CD8-positive, alpha-beta memory T cell (primary cell): ENCODE results near the gene IARS1. TPM values are rescaled to one million over a fixed set of nuclear protein-coding genes. Genes with fewer than 3 reads are reported as not detected.

Source experiments
- CTCF ChIA-PET: fragments of 350-600 bp; sonication (Branson Sonifier 250); formaldehyde crosslinking; loops from one replicate; lab custom pipeline; 2021; ENCODE audit warnings: antibody characterized with exemption; lab: Charles Lee
- POLR2A ChIA-PET: fragments of 350-600 bp; sonication (Branson Sonifier 250); formaldehyde crosslinking; loops from one replicate; lab custom pipeline; 2021; ENCODE audit warnings: antibody characterized with exemption; lab: Charles Lee
- DNase-seq, 5 donors: peaks; one replicate each; pipeline versions ENCODE4 v3.0.0 to v3.0.0-alpha.2; 2020 to 2022; ENCODE audit warnings: mixed read lengths in 1 of 5
- H3K27ac ChIP-seq: one replicate; pipeline ENCODE4 v1.7.0; 2013; ENCODE audit warnings: low read depth, mild to moderate bottlenecking, low read length, moderate library complexity
- H3K27me3 ChIP-seq: 2 replicates; pipeline ENCODE4 v1.7.0; 2013; ENCODE audit warnings: low read length, mild to moderate bottlenecking; ENCODE audit not compliant: insufficient read depth, poor library complexity, severe bottlenecking
- H3K36me3 ChIP-seq: 2 replicates; pipeline ENCODE4 v1.7.0; 2013; ENCODE audit warnings: mild to moderate bottlenecking, low read length, moderate library complexity; ENCODE audit not compliant: insufficient read depth
- H3K4me1 ChIP-seq: 2 replicates; pipeline ENCODE4 v1.7.0; 2013; ENCODE audit warnings: mild to moderate bottlenecking, low read length, moderate library complexity; ENCODE audit not compliant: insufficient read depth
- H3K4me3 ChIP-seq: 2 replicates; pipeline ENCODE4 v1.7.0; 2013; ENCODE audit warnings: mild to moderate bottlenecking, low read length
- H3K9me3 ChIP-seq: 2 replicates; pipeline ENCODE4 v1.7.0; 2013; ENCODE audit warnings: mild to moderate bottlenecking, low read length
- H3K27ac Mint-ChIP-seq, 8 donors: one replicate each; pipeline ENCODE4 v1.8.0; 2020 to 2021; ENCODE audit warnings: mixed read lengths in 8 of 8, mild to moderate bottlenecking in 6 of 8, inconsistent platforms in 3 of 8, moderate library complexity in 3 of 8
- H3K27me3 Mint-ChIP-seq, 2 donors: one replicate each; pipeline ENCODE4 v1.8.0; 2020 to 2021; ENCODE audit warnings: mixed read lengths in 2 of 2, mild to moderate bottlenecking in 1 of 2, moderate library complexity in 1 of 2
- H3K36me3 Mint-ChIP-seq, 3 donors: one replicate each; pipeline ENCODE4 v1.8.0; 2020 to 2021; ENCODE audit warnings: mixed read lengths in 3 of 3, inconsistent platforms in 1 of 3, mild to moderate bottlenecking in 1 of 3
- H3K4me1 Mint-ChIP-seq, 3 donors: one replicate each; pipeline ENCODE4 v1.8.0; 2020 to 2021; ENCODE audit warnings: mixed read lengths in 3 of 3, inconsistent platforms in 1 of 3, mild to moderate bottlenecking in 1 of 3
- H3K4me3 Mint-ChIP-seq, 7 donors: one replicate each; pipeline ENCODE4 v1.8.0; 2020 to 2021; ENCODE audit warnings: mixed read lengths in 7 of 7, mild to moderate bottlenecking in 6 of 7, moderate library complexity in 4 of 7, inconsistent platforms in 2 of 7
- H3K9me3 Mint-ChIP-seq, 5 donors: one replicate each; pipeline ENCODE4 v1.8.0; 2020 to 2022; ENCODE audit warnings: mixed read lengths in 5 of 5, mild to moderate bottlenecking in 3 of 5, moderate library complexity in 2 of 5, inconsistent platforms in 1 of 5
- polyA plus RNA-seq: library from polyadenylated mRNA; unstranded; fragments of 300-500 nt; fragmentation: Illumina TruSeq; gene quantifications from one replicate; pipeline ENCODE4 v1.2.3, GENCODE V29; 2021
- total RNA-seq, 2 experiments: library from RNA; stranded (reverse); gene quantifications; one replicate each; pipeline ENCODE4 v1.2.3, GENCODE V29; 2021

The IARS1 gene
- total and polyA plus RNA-seq, 3 experiments from 2014 or later, result 60.3 to 230 (median 227) TPM

DNA sequence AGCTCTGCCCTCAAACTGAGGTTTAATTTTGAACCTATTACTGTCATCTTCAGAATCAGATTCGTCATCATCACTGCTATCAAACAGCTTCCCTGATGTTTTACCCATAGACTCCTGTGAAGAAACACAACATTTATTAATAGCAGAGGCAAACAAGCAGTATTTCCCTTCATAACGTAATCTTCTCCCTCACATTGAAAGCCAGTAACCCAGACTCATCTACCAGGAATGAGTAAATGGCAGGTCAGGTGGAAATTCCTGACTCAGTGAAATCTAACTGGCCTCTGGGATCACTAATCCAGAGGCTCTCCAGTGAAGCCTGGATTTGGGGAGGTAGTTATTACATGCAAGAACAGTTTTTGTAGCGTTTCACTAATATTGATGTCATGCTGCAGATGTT lies 17.1 kb upstream of the IARS1 start:
- POLR2A ChIA-PET, result no interaction called here
- peak overlapping the region in 1 of 8 donors; percentile 17 for H3K27ac Mint-ChIP-seq
- CTCF ChIA-PET, result no interaction called here
- no peak overlapping the region for H3K4me3 Mint-ChIP-seq
- peaks cover 8 to 84% (median 41%) of the 10 kb centered on the region in 3 donors for H3K36me3 Mint-ChIP-seq
- H3K27me3 Mint-ChIP-seq, result peaks cover 0 to 1% of the 10 kb centered on the region in 2 donors
- Histone ChIP-seq H3K27ac (no peak overlapping the region), H3K9me3 (no peaks in the 10 kb centered on the region), H3K36me3 (peaks cover 51% of the 10 kb centered on the region), H3K27me3 (no peaks in the 10 kb centered on the region), H3K4me3 (no peak overlapping the region), H3K4me1 (peaks cover 4% of the 10 kb centered on the region)
- DNase-seq, result no peak
- H3K9me3 Mint-ChIP-seq, result no peaks in the 10 kb centered on the region
- H3K4me1 Mint-ChIP-seq, result peaks cover 33 to 43% (median 33%) of the 10 kb centered on the region in 3 donors

DNA sequence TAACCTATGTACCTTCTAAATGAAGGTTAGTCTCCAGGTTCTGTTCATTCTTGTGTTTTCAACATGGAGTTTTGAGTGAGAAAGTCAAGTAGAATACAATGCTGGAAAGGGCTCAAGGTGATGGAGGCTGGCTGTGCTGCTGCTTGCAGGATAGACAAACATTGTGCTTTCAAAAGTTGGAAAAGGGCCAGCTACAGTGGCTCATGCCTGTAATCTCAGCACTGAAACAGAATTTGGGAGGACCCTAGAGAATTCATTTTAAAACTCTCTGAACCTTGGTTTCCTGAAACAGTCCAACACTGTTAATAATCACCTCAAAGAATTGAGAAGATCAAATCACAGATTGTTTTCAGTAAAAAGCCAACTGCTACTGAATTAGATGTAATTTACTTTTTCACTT lies 15.4 kb upstream of the IARS1 start:
- H3K27ac ChIP-seq, result no peak overlapping the region
- H3K4me3 ChIP-seq, result no peak overlapping the region
- DNase-seq, result no peak
- peaks cover 24 to 33% (median 27%) of the 10 kb centered on the region in 3 donors for H3K4me1 Mint-ChIP-seq
- no peak overlapping the region for H3K4me3 Mint-ChIP-seq
- H3K4me1 ChIP-seq, result peaks cover 4% of the 10 kb centered on the region
- H3K9me3 ChIP-seq, result no peaks in the 10 kb centered on the region
- peaks cover 52% of the 10 kb centered on the region for H3K36me3 ChIP-seq
- no peaks in the 10 kb centered on the region for H3K27me3 ChIP-seq
- no peaks in the 10 kb centered on the region for H3K9me3 Mint-ChIP-seq
- H3K27ac Mint-ChIP-seq, result peak overlapping the region in 3 of 8 donors; percentile 3 to 22 (median 10)
- H3K36me3 Mint-ChIP-seq, result peaks cover 8 to 84% (median 37%) of the 10 kb centered on the region in 3 donors
- CTCF ChIA-PET, result no interaction called here
- H3K27me3 Mint-ChIP-seq, result peaks cover 0 to 1% of the 10 kb centered on the region in 2 donors
- POLR2A ChIA-PET, result no interaction called here

DNA sequence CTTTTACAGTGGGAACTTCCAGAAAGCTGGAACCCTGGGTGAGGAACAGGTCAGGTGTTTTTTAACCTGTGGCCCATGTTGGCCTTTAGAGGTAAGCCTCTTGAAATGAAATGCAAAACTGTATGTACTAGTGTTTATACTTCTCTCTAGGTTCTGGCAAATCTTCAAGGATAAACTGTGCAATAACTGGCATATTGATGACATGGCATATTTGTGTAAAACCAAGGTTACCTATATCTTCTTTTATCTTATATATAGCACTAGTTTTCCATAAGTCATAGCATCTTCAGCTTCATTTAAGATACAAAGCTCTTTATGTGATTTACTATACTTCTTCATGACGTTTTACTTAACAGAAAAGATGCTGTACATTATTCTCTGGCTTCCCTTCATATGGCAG lies 7.4 kb upstream of the IARS1 start:
- no peak overlapping the region for H3K4me3 ChIP-seq
- H3K9me3 Mint-ChIP-seq, result no peaks in the 10 kb centered on the region
- ChIA-PET POLR2A (interaction anchor here (0.6 kb wide), 1 partner anchor 26 kb away, joined by 3 read pairs; no protein-coding TSS in a partner anchor), CTCF (interaction anchor here (1.2 kb wide), 1 partner anchor 23 kb away, joined by 3 read pairs; no protein-coding TSS in a partner anchor)
- no peaks in the 10 kb centered on the region for H3K9me3 ChIP-seq
- H3K27me3 Mint-ChIP-seq, result no peaks in the 10 kb centered on the region
- H3K36me3 Mint-ChIP-seq, result peaks cover 0 to 79% (median 29%) of the 10 kb centered on the region in 3 donors
- H3K4me1 ChIP-seq, result no peaks in the 10 kb centered on the region
- H3K27ac ChIP-seq, result no peak overlapping the region
- peaks cover 11 to 21% (median 14%) of the 10 kb centered on the region in 3 donors for H3K4me1 Mint-ChIP-seq
- no peak overlapping the region for H3K27ac Mint-ChIP-seq
- H3K36me3 ChIP-seq, result peaks cover 35% of the 10 kb centered on the region
- H3K4me3 Mint-ChIP-seq, result peak overlapping the region in 1 of 7 donors; percentile 37
- no peak for DNase-seq
- no peaks in the 10 kb centered on the region for H3K27me3 ChIP-seq

DNA sequence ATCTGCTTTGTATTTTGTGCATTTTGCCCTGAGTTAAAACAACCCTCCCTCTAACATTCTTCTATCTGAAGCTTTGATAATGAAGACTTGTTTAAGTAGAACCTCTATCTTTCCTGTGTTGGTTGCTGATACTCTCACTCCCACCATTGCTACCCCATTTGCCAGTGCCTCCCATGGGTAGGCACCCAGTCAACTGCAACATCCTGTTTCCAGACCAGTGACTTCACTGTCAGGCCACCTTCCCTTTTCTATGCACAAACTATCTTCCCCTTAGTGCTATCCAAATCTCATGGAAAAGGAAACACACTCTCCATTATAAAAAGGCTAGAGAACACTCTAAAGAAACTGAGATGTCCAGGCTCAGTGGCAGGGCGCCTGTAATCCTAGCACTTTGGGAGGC lies 5.6 kb upstream of the IARS1 start:
- H3K36me3 Mint-ChIP-seq, result peaks cover 0 to 63% (median 22%) of the 10 kb centered on the region in 3 donors
- ChIA-PET POLR2A (no interaction called here), CTCF (no interaction called here)
- DNase-seq, result no peak
- peak overlapping the region in 5 of 8 donors; percentile 13 to 75 (median 35) for H3K27ac Mint-ChIP-seq
- peaks cover 19 to 39% (median 29%) of the 10 kb centered on the region in 3 donors for H3K4me1 Mint-ChIP-seq
- Histone ChIP-seq H3K4me1 (peaks cover 8% of the 10 kb centered on the region), H3K27ac (no peak overlapping the region), H3K9me3 (no peaks in the 10 kb centered on the region), H3K27me3 (no peaks in the 10 kb centered on the region), H3K4me3 (no peak overlapping the region), H3K36me3 (peaks cover 30% of the 10 kb centered on the region)
- H3K4me3 Mint-ChIP-seq, result peak overlapping the region in 1 of 7 donors; percentile 50
- no peaks in the 10 kb centered on the region for H3K9me3 Mint-ChIP-seq
- no peaks in the 10 kb centered on the region for H3K27me3 Mint-ChIP-seq

DNA sequence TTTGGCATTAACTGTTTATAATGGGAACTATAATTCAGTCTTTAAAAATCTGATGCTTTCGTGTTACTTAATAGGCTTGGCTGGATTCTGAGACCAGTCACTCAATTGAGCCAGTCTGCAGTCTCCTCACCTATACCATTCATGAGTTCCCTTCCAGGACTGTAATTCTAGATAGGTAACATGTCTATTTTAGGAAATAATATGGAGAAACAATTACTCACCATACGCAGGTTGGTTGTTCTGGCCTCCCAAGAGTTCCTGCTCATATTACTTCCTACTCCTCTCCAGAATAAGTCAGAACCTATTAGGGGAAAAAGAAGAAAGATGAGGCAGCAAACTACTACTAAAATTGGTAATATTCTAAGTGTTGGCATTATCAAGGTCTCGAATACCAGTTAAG lies 4.5 kb upstream of the IARS1 start:
- ChIA-PET POLR2A (no interaction called here), CTCF (no interaction called here)
- H3K4me3 ChIP-seq, result no peak overlapping the region
- Mint-ChIP-seq H3K36me3 (peaks cover 0 to 59% (median 20%) of the 10 kb centered on the region in 3 donors), H3K9me3 (no peaks in the 10 kb centered on the region), H3K4me1 (peaks cover 28 to 50% (median 38%) of the 10 kb centered on the region in 3 donors), H3K27ac (peak overlapping the region in 7 of 8 donors; percentile 89 to 97 (median 94)), H3K4me3 (peak overlapping the region in 6 of 7 donors; percentile 66 to 79 (median 76)), H3K27me3 (no peaks in the 10 kb centered on the region)
- H3K27ac ChIP-seq, result no peak overlapping the region
- H3K9me3 ChIP-seq, result no peaks in the 10 kb centered on the region
- H3K27me3 ChIP-seq, result no peaks in the 10 kb centered on the region
- DNase-seq, result no peak
- H3K36me3 ChIP-seq, result peaks cover 25% of the 10 kb centered on the region
- H3K4me1 ChIP-seq, result peaks cover 12% of the 10 kb centered on the region

DNA sequence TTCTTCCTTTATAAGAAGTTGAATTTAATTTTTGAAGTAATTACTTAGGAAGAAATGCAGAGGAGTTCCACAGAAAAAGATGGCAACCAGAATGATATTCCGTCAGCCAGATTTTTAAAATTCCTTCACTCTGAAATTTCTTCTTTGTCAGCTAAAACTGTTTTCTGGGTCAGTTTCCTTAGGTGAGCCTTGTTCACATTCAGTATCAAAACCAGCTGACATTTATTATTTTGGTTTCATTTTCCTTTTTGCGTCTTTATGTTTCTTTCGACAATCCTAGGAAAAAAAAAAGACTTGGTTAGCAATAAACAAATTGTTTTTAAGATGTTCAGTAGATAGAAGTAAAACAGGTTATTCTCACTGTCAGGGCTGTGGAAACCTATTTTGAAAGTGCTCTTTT lies 4.1 kb upstream of the IARS1 start:
- Mint-ChIP-seq H3K27ac (peak overlapping the region in 7 of 8 donors; percentile 89 to 97 (median 94)), H3K27me3 (no peaks in the 10 kb centered on the region), H3K4me1 (peaks cover 32 to 54% (median 42%) of the 10 kb centered on the region in 3 donors), H3K36me3 (peaks cover 0 to 55% (median 18%) of the 10 kb centered on the region in 3 donors), H3K4me3 (peak overlapping the region; percentile 56 to 79 (median 76)), H3K9me3 (no peaks in the 10 kb centered on the region)
- no peaks in the 10 kb centered on the region for H3K27me3 ChIP-seq
- no peak for DNase-seq
- peaks cover 16% of the 10 kb centered on the region for H3K4me1 ChIP-seq
- no peak overlapping the region for H3K27ac ChIP-seq
- H3K9me3 ChIP-seq, result no peaks in the 10 kb centered on the region
- H3K4me3 ChIP-seq, result no peak overlapping the region
- H3K36me3 ChIP-seq, result peaks cover 21% of the 10 kb centered on the region
- ChIA-PET POLR2A (no interaction called here), CTCF (no interaction called here)

DNA sequence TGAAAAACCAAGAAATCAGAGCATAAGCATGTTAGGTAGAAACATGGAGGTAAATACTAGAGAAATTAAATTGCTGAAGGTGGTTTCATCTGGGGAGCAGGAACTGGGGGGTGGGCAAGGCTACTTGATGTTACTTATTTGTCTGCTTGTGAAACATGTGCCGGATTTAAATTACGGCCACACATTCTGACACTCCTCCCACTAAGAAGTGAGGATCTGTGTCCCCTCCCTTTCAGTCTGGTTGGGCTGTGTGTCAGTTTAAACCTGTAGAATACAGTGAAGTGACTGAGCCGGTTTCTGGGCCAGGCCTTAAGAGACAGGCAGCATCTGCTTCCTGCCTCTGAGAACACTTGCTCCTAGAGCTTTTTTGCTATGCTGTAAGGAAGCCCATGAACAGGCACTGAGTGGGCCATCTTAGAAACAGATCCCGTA lies 2.3 kb upstream of the IARS1 start:
- H3K27me3 Mint-ChIP-seq, result no peaks in the 10 kb centered on the region
- POLR2A ChIA-PET, result no interaction called here

DNA sequence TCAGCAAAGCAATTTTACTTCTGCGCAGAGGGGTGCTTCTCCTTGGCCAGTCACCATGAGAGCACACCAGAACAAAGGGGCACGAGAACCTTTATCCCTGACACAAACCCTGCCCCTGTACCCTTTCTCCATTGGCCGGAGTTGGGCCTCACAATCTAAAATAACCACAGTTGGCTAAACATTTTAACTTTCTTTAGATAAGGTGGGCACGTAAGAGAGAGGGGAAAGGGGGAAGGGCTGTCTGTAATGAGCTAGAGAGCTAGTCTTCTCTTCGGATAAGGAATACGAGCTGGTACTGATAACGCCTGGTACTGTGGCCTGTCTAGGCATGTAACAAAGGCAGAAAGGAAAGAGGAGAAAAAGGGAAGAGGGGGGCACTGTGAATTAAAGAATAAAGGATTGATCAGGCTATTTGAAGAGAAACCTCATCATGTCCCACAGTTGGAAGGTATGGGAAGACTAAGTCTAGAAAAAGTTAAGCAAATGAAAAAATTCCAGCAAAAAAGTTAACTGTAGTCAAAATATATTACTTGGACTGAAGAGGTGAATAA lies 1.8 kb upstream of the IARS1 start:
- ChIA-PET POLR2A (no interaction called here), CTCF (no interaction called here)
- peaks cover 0 to 38% (median 15%) of the 10 kb centered on the region in 3 donors for H3K36me3 Mint-ChIP-seq

More for the DNA sequence above, 2.3 kb upstream of the IARS1 start:
- Mint-ChIP-seq H3K9me3 (no peaks in the 10 kb centered on the region), H3K36me3 (peaks cover 0 to 43% (median 17%) of the 10 kb centered on the region in 3 donors), H3K27ac (peak overlapping the region in 7 of 8 donors; percentile 25 to 95 (median 47)), H3K4me3 (peak overlapping the region in 1 of 7 donors; percentile 22), H3K4me1 (peaks cover 41 to 69% (median 59%) of the 10 kb centered on the region in 3 donors)
- CTCF ChIA-PET, result no interaction called here
- H3K4me1 ChIP-seq, result peaks cover 34% of the 10 kb centered on the region
- peak overlapping the region; percentile 95 for H3K27ac ChIP-seq
- H3K27me3 ChIP-seq, result no peaks in the 10 kb centered on the region
- no peaks in the 10 kb centered on the region for H3K9me3 ChIP-seq
- DNase-seq, result no peak
- peaks cover 16% of the 10 kb centered on the region for H3K36me3 ChIP-seq
- no peak overlapping the region for H3K4me3 ChIP-seq

More for the DNA sequence above, 1.8 kb upstream of the IARS1 start:
- no peak for DNase-seq
- Mint-ChIP-seq H3K9me3 (no peaks in the 10 kb centered on the region), H3K27ac (peak overlapping the region in 6 of 8 donors; percentile 25 to 98 (median 72)), H3K4me3 (peak overlapping the region in 5 of 7 donors; percentile 17 to 60 (median 25)), H3K4me1 (peaks cover 42 to 72% (median 62%) of the 10 kb centered on the region in 3 donors), H3K27me3 (no peaks in the 10 kb centered on the region)
- H3K27ac ChIP-seq, result peak overlapping the region; percentile 95
- no peaks in the 10 kb centered on the region for H3K9me3 ChIP-seq
- H3K27me3 ChIP-seq, result no peaks in the 10 kb centered on the region
- peaks cover 12% of the 10 kb centered on the region for H3K36me3 ChIP-seq
- peaks cover 34% of the 10 kb centered on the region for H3K4me1 ChIP-seq
- H3K4me3 ChIP-seq, result no peak overlapping the region
